A549 (cell line): ENCODE measurements around the gene MYO15B. TPM values are rescaled to one million over a fixed set of nuclear protein-coding genes. Genes with fewer than 3 reads are reported as not detected.

ENCODE experiments used
- ATAC-seq, 2 experiments: fragments of 200-7000 bp in 1 of 2; fragments of >200 bp in 1 of 2; cut with Nextera tagmentation in 1 of 2; cut with Tn5 transposase in 1 of 2; 3 replicates each; pipeline versions ENCODE4 v1.8.0 to v1.9.1; 2018 to 2020; ENCODE audit warnings: mild to moderate bottlenecking in 1 of 2, moderate library complexity in 1 of 2
- CTCF ChIA-PET: fragments of 300-600 bp; sonication (Branson Sonifier 250); formaldehyde crosslinking; extraction: SDS; loops from one replicate; lab custom pipeline; 2021; ENCODE audit warnings: antibody characterized with exemption, inconsistent platforms; lab: Yijun Ruan, JAX
- POLR2A ChIA-PET: fragments of 350-600 bp; formaldehyde crosslinking; extraction: SDS; loops from one replicate; lab custom pipeline; 2021; ENCODE audit warnings: antibody characterized with exemption, inconsistent platforms; lab: Yijun Ruan, JAX
- DNase-seq, 2 experiments: peaks; one replicate each; pipeline versions ENCODE4 v3.0.0 to v3.0.0-alpha.2; 2011 to 2016; ENCODE audit warnings: low read depth in 1 of 2, low spot score in 1 of 2
- FAIRE-seq: peaks from 2 replicates; lab custom pipeline; 2011; peaks lifted over from hg19 to GRCh38; lab: Jason Lieb, UNC
- H3K27ac ChIP-seq, 2 experiments: fragments of >200 bp; sonication (Bioruptor Twin); formaldehyde crosslinking; 3 replicates each; pipeline ENCODE4 v1.5.1; 2016 to 2017
- H3K4me1 ChIP-seq: fragments of >200 bp; sonication (Bioruptor Twin); formaldehyde crosslinking; 3 replicates; pipeline ENCODE4 v1.6.1; 2016
- H3K4me2 ChIP-seq: fragments of >200 bp; sonication (Bioruptor Twin); formaldehyde crosslinking; 3 replicates; pipeline ENCODE4 v1.6.1; 2016
- H3K4me3 ChIP-seq: fragments of >200 bp; sonication (Bioruptor Twin); formaldehyde crosslinking; 3 replicates; pipeline ENCODE4 v1.5.1; 2016
- H3K9me3 ChIP-seq: fragments of >200 bp; sonication (Bioruptor Twin); formaldehyde crosslinking; 3 replicates; pipeline ENCODE4 v1.6.1; 2016
- BCL3 ChIP-seq: fragments of >200 bp; sonication (Bioruptor Twin); formaldehyde crosslinking; IDR thresholded peaks from 3 replicates; pipeline ENCODE4 v1.6.1; 2016
- CEBPB ChIP-seq, 2 experiments: fragments of >200 bp in 1 of 2; sonication (Bioruptor Twin) in 1 of 2; formaldehyde crosslinking in 1 of 2; IDR thresholded peaks; 2 replicates each; pipeline ENCODE4 v1.6.1; 2012 to 2016
- CHD2 ChIP-seq: fragments of 150-350 bp; IDR thresholded peaks from 2 replicates; pipeline ENCODE4 v1.6.1; 2014; ENCODE audit warnings: low read length; ENCODE audit not compliant: partially characterized antibody
- E2F6 ChIP-seq: IDR thresholded peaks from 2 replicates; pipeline ENCODE4 v1.6.1; 2012; ENCODE audit warnings: low read depth, borderline replicate concordance
- EHMT2 ChIP-seq: fragments of 200-600 bp; sonication (generic); IDR thresholded peaks from 2 replicates; pipeline ENCODE4 v1.6.1; 2016; ENCODE audit warnings: antibody characterized with exemption, low read depth, mild to moderate bottlenecking, moderate library complexity
- EP300 ChIP-seq, 2 experiments: fragments of >200 bp; sonication (Bioruptor Twin); formaldehyde crosslinking; IDR thresholded peaks; 2 replicates in 1 of 2; 3 replicates in 1 of 2; pipeline ENCODE4 v1.6.1; 2016 to 2017
- ESRRA ChIP-seq: fragments of 150-350 bp; IDR thresholded peaks from 2 replicates; pipeline ENCODE4 v1.6.1; 2014; ENCODE audit warnings: mild to moderate bottlenecking, low read length, borderline replicate concordance
- FOSL2 ChIP-seq, 2 experiments: fragments of 450-650 bp in 1 of 2; fragments of >200 bp in 1 of 2; sonication (Bioruptor Twin) in 1 of 2; formaldehyde crosslinking; IDR thresholded peaks; 2 replicates each; pipeline versions ENCODE4 v1.5.0 to v1.6.1; 2016 to 2020; ENCODE audit warnings: mild to moderate bottlenecking in 1 of 2, moderate library complexity in 1 of 2
- HMGXB4 ChIP-seq: fragments of 250-450 bp; sonication (Bioruptor Pico); IDR thresholded peaks from 2 replicates; pipeline ENCODE4 v1.5.0; 2021; ENCODE audit warnings: mild to moderate bottlenecking, moderate library complexity, borderline replicate concordance
- JUN ChIP-seq, 2 experiments: fragments of >200 bp; sonication (Bioruptor Twin); formaldehyde crosslinking; IDR thresholded peaks; 2 replicates in 1 of 2; 3 replicates in 1 of 2; pipeline ENCODE4 v1.6.1; 2016 to 2017
- MAZ ChIP-seq: fragments of 150-350 bp; IDR thresholded peaks from 2 replicates; pipeline ENCODE4 v1.6.1; 2014; ENCODE audit warnings: antibody characterized with exemption, low read depth, low read length, borderline replicate concordance
- MYC ChIP-seq: IDR thresholded peaks from 2 replicates; pipeline ENCODE4 v1.6.1; 2012; ENCODE audit warnings: mild to moderate bottlenecking, inconsistent platforms, low read length, improper control_type of control experiment, borderline replicate concordance
- NPAS2 ChIP-seq: fragments of 250-450 bp; sonication (Bioruptor Pico); IDR thresholded peaks from 2 replicates; pipeline ENCODE4 v1.8.0; 2022; ENCODE audit warnings: mild to moderate bottlenecking, moderate library complexity, borderline replicate concordance
- PBX3 ChIP-seq: IDR thresholded peaks from 2 replicates; pipeline ENCODE4 v1.6.1; 2012
- RARB ChIP-seq: fragments of 250-450 bp; sonication (Bioruptor Pico); IDR thresholded peaks from 2 replicates; pipeline ENCODE4 v1.8.0; 2021; ENCODE audit warnings: mild to moderate bottlenecking, moderate library complexity
- REST ChIP-seq: fragments of 200-600 bp; sonication (generic); IDR thresholded peaks from 2 replicates; pipeline ENCODE4 v1.6.1; 2016; ENCODE audit warnings: antibody characterized with exemption, mild to moderate bottlenecking, moderate library complexity
- RFX5 ChIP-seq: fragments of 450-650 bp; IDR thresholded peaks from 2 replicates; pipeline ENCODE4 v1.7.1; 2014; ENCODE audit warnings: antibody characterized with exemption, mild to moderate bottlenecking, moderate library complexity
- SMC3 ChIP-seq: fragments of >200 bp; sonication (Bioruptor Twin); formaldehyde crosslinking; IDR thresholded peaks from 3 replicates; pipeline ENCODE4 v1.6.1; 2018; ENCODE audit warnings: inconsistent platforms
- ZFP36 ChIP-seq: fragments of 450-650 bp; IDR thresholded peaks from 2 replicates; pipeline ENCODE4 v1.6.1; 2014; ENCODE audit warnings: borderline replicate concordance; ENCODE audit not compliant: partially characterized antibody
- ZNF302 ChIP-seq: fragments of 250-450 bp; sonication (Bioruptor Pico); IDR thresholded peaks from 2 replicates; pipeline ENCODE4 v1.9.0; 2021; ENCODE audit warnings: inconsistent platforms, mild to moderate bottlenecking, moderate library complexity
- WGBS: methylation state at CpG from one replicate; pipeline ENCODE4 v1.1.6; 2017; ENCODE audit errors: missing lambda C conversion rate; 5-methylcytosine and 5-hydroxymethylcytosine counted together
- polyA plus RNA-seq, 4 experiments: library from polyadenylated mRNA; depleted of rRNA in 3 of 4; stranded (reverse); fragments of >200 nt; fragmentation: RNase III in 1 of 4; extraction: RNeasy Plus Mini Kit Qiagen cat#74134 plus additional on column Dnase treatment in 1 of 4; gene quantifications; 2 replicates in 3 of 4; 3 replicates in 1 of 4; pipeline ENCODE4 v1.2.3, GENCODE V29; 2011 to 2017

MYO15B gene
- polyA plus RNA-seq, 2 of the 4 experiments (the other 2 are of a cell fraction): 12.4 to 33.9 TPM

GRCh38 chr17:75639327-75639726 lies 51.7 kb downstream of the MYO15B start:
- no peak for FAIRE-seq
- peaks cover under 1% of the 10 kb centered on the region; the same call in 2 of the 3 replicates for H3K4me1 ChIP-seq
- H3K4me2 ChIP-seq: no peak overlapping the region
- no peak overlapping the region for H3K4me3 ChIP-seq
- DNase-seq: no peak
- no peak for ATAC-seq
- POLR2A ChIA-PET: no interaction called here
- no peak overlapping the region; a peak in 1 of 6 replicates for H3K27ac ChIP-seq
- TF ChIP-seq ZNF302 (CRISPR knock-in tag) (no peak), CEBPB (IDR thresholded peaks at IDR 0.05) (no peak), EP300 (IDR thresholded peaks at IDR 0.05) (no peak), RARB (CRISPR knock-in tag) (no peak), NPAS2 (CRISPR knock-in tag) (no peak), FOSL2 (IDR thresholded peaks at IDR 0.05) (no peak), FOSL2 (CRISPR knock-in tag; IDR thresholded peaks at IDR 0.05) (no peak), BCL3 (no peak), SMC3 (no peak), RFX5 (no peak), E2F6 (no peak), EHMT2 (no peak), JUN (IDR thresholded peaks at IDR 0.05) (no peak), CHD2 (no peak), MYC (no peak), REST (no peak), PBX3 (no peak), MAZ (no peak), ESRRA (no peak), ZFP36 (no peak), HMGXB4 (CRISPR knock-in tag) (no peak)
- no peaks in the 10 kb centered on the region for H3K9me3 ChIP-seq
- CTCF ChIA-PET: interaction anchor here (0.6 to 51.3 kb wide), 5 partner anchors 6 to 106 kb away, joined by 3 to 2254 read pairs (median 1931); partner anchors contain the start of genes GALK1, MYO15B, RECQL5 and SAP30BP
- WGBS: 97% methylated on average over 3 of the region's 3 CpGs
